CD14-positive monocyte (primary cell): ENCODE data around the gene MGLL. TPM values are rescaled to one million over a fixed set of nuclear protein-coding genes. Genes with fewer than 3 reads are reported as not detected.

ENCODE experiments used
- DNase-seq, 3 donors: peaks; one replicate each; pipeline ENCODE4 v3.0.0-alpha.2; 2011 to 2022
- H2AFZ ChIP-seq: 2 replicates; pipeline ENCODE4 v1.6.0; 2012; ENCODE audit warnings: mild to moderate bottlenecking, low read depth, low read length, inconsistent platforms; ENCODE audit not compliant: insufficient read depth, poor library complexity, severe bottlenecking
- H3K27ac ChIP-seq, 2 donors: 1 replicate in 1 of 2; 2 replicates in 1 of 2; pipeline ENCODE4 v1.5.1; 2012 to 2013; ENCODE audit warnings: low read length in 2 of 2, control low read depth in 1 of 2, inconsistent platforms in 1 of 2, low read depth in 1 of 2, mild to moderate bottlenecking in 1 of 2
- H3K27me3 ChIP-seq, 2 donors: one replicate each; pipeline versions ENCODE4 v1.6.0 to v1.6.1; 2011 to 2013; ENCODE audit warnings: low read length in 2 of 2; ENCODE audit not compliant: control insufficient read depth in 2 of 2, insufficient read depth in 2 of 2
- H3K36me3 ChIP-seq, 2 donors: replicated peaks in 1 of 2; 1 replicate in 1 of 2; 2 replicates in 1 of 2; pipeline versions ENCODE4 v1.5.1 to v1.6.1; 2012 to 2013; ENCODE audit warnings: low read length in 2 of 2, control low read depth in 1 of 2, inconsistent platforms in 1 of 2, mild to moderate bottlenecking in 1 of 2; ENCODE audit not compliant: insufficient read depth in 2 of 2, control insufficient read depth in 1 of 2
- H3K4me1 ChIP-seq, 2 donors: 1 replicate in 1 of 2; 2 replicates in 1 of 2; pipeline versions ENCODE4 v1.5.1 to v1.6.1; 2012 to 2013; ENCODE audit warnings: low read length in 2 of 2, control low read depth in 1 of 2, inconsistent platforms in 1 of 2, mild to moderate bottlenecking in 1 of 2, moderate library complexity in 1 of 2; ENCODE audit not compliant: insufficient read depth in 2 of 2, control insufficient read depth in 1 of 2
- H3K4me2 ChIP-seq: replicated peaks from 2 replicates; pipeline ENCODE3; 2012; ENCODE audit warnings: low read length, moderate library complexity, mild to moderate bottlenecking; ENCODE audit not compliant: poor library complexity, severe bottlenecking; ENCODE audit errors: extremely low read depth
- H3K4me3 ChIP-seq, 3 experiments: fragments of 200-600 bp in 1 of 3; sonication (generic) in 1 of 3; replicated peaks in 1 of 3; 1 replicate in 2 of 3; 2 replicates in 1 of 3; pipeline ENCODE4 v1.5.1; 2011 to 2013; ENCODE audit warnings: low read length in 3 of 3, mild to moderate bottlenecking in 3 of 3, control low read depth in 2 of 3, low read depth in 2 of 3, inconsistent platforms in 1 of 3, moderate library complexity in 1 of 3
- H3K79me2 ChIP-seq: 2 replicates; pipeline ENCODE4 v1.6.0; 2012; ENCODE audit warnings: mild to moderate bottlenecking, control low read depth, inconsistent platforms, low read length, moderate library complexity; ENCODE audit not compliant: insufficient read depth
- H3K9ac ChIP-seq: 2 replicates; pipeline ENCODE4 v1.6.0; 2017; ENCODE audit warnings: low read length, mild to moderate bottlenecking; ENCODE audit not compliant: insufficient read depth, poor library complexity, severe bottlenecking
- H3K9me3 ChIP-seq, 2 donors: replicated peaks in 1 of 2; 1 replicate in 1 of 2; 2 replicates in 1 of 2; pipeline versions ENCODE4 v1.5.1 to v1.6.1; 2012 to 2013; ENCODE audit warnings: low read length in 2 of 2, control low read depth in 1 of 2; ENCODE audit not compliant: control insufficient read depth in 1 of 2, insufficient read depth in 1 of 2
- H4K20me1 ChIP-seq: 2 replicates; pipeline ENCODE4 v1.6.0; 2012; ENCODE audit warnings: mild to moderate bottlenecking, low read length, control low read depth, moderate library complexity; ENCODE audit not compliant: insufficient read depth
- H3K27ac Mint-ChIP-seq, 7 donors: one replicate each; pipeline ENCODE4 v1.8.0; 2020; ENCODE audit warnings: mild to moderate bottlenecking in 7 of 7, mixed read lengths in 7 of 7, moderate library complexity in 6 of 7, inconsistent platforms in 2 of 7
- H3K27me3 Mint-ChIP-seq, 3 donors: one replicate each; pipeline ENCODE4 v1.8.0; 2021 to 2022; ENCODE audit warnings: low read depth in 3 of 3, mild to moderate bottlenecking in 3 of 3, mixed read lengths in 3 of 3, moderate library complexity in 3 of 3, inconsistent platforms in 1 of 3
- H3K36me3 Mint-ChIP-seq, 2 donors: one replicate each; pipeline ENCODE4 v1.8.0; 2020; ENCODE audit warnings: mixed read lengths in 2 of 2, inconsistent platforms in 1 of 2, mild to moderate bottlenecking in 1 of 2
- H3K4me1 Mint-ChIP-seq: one replicate; pipeline ENCODE4 v1.8.0; 2020; ENCODE audit warnings: mild to moderate bottlenecking, mixed read lengths
- H3K4me3 Mint-ChIP-seq, 2 donors: one replicate each; pipeline ENCODE4 v1.8.0; 2020; ENCODE audit warnings: mild to moderate bottlenecking in 2 of 2, mixed read lengths in 2 of 2, moderate library complexity in 1 of 2
- H3K9me3 Mint-ChIP-seq, 7 donors: one replicate each; pipeline ENCODE4 v1.8.0; 2020 to 2022; ENCODE audit warnings: mixed read lengths in 7 of 7, mild to moderate bottlenecking in 6 of 7, moderate library complexity in 6 of 7, inconsistent platforms in 2 of 7
- CTCF ChIP-seq: fragments of 200-600 bp; IDR thresholded peaks from one replicate; pipeline ENCODE4 v1.8.0; 2022; ENCODE audit warnings: antibody characterized with exemption, mild to moderate bottlenecking
- WGBS: methylation state at CpG from one replicate; pipeline ENCODE4 v1.1.5; 2013; ENCODE audit warnings: missing lambda C conversion rate; ENCODE audit not compliant: insufficient coverage; 5-methylcytosine and 5-hydroxymethylcytosine counted together
- intact Hi-C, 2 donors: fragments of 100-400 bp; cut with micrococcal nuclease; formaldehyde crosslinking; loops; one replicate each; pipeline versions ENCODE4 v1.15.0 to v1.15.1; 2023
- polyA plus RNA-seq, 3 donors: library from polyadenylated mRNA; depleted of rRNA in 1 of 3; unstranded in 2 of 3; stranded (reverse) in 1 of 3; fragments of 300-500 nt in 2 of 3; fragments of >200 nt in 1 of 3; fragmentation: Illumina TruSeq in 2 of 3; gene quantifications; 1 replicate in 2 of 3; 2 replicates in 1 of 3; pipeline ENCODE4 v1.2.3, GENCODE V29; 2012 to 2021

MGLL gene
- polyA plus RNA-seq, 3 donors = 4.4 to 10.0 (median 6.4) TPM

- no peak for TF ChIP-seq CTCF
- H3K36me3 Mint-ChIP-seq = peaks cover 3 to 9% of the 10 kb centered on the region in 2 donors
- Histone ChIP-seq H3K36me3 (no peaks in the 10 kb centered on the region), H3K4me1 (peaks cover 5 to 7% of the 10 kb centered on the region in 2 donors), H3K9me3 (peaks cover 13 to 15% of the 10 kb centered on the region in 2 donors), H3K4me3 (no peak overlapping the region), H3K27me3 (peaks cover 0 to 3% of the 10 kb centered on the region in 2 donors), H3K27ac (no peak overlapping the region), H3K9ac (no peak overlapping the region), H3K4me2 (no peak overlapping the region), H3K79me2 (no peaks in the 10 kb centered on the region), H4K20me1 (no peaks in the 10 kb centered on the region), H2AFZ (no peak overlapping the region)
- peaks cover 18 to 31% (median 24%) of the 10 kb centered on the region in 7 donors for H3K9me3 Mint-ChIP-seq
- peaks cover 5 to 14% (median 12%) of the 10 kb centered on the region in 3 donors for H3K27me3 Mint-ChIP-seq
- H3K4me1 Mint-ChIP-seq = peaks cover 5% of the 10 kb centered on the region
- no peak overlapping the region for H3K4me3 Mint-ChIP-seq
- intact Hi-C loops = loop anchor here (1.0 to 10.0 kb wide), 2 partner anchors 53 to 132 kb away; no protein-coding TSS in a partner anchor
- no CpG with 5 or more reads among the region's 2 CpGs for WGBS
- H3K27ac Mint-ChIP-seq = no peak overlapping the region
- DNase-seq = no peak
Observed at GRCh38 chr3:127827808-127828207, 5.5 kb upstream of the MGLL start.

- Histone ChIP-seq H3K36me3 (no peaks in the 10 kb centered on the region), H4K20me1 (no peaks in the 10 kb centered on the region), H3K27me3 (peaks cover 0 to 3% of the 10 kb centered on the region in 2 donors), H3K4me1 (peaks cover 23 to 28% of the 10 kb centered on the region in 2 donors), H3K4me2 (no peak overlapping the region), H3K4me3 (no peak overlapping the region), H3K9ac (no peak overlapping the region), H3K27ac (no peak overlapping the region), H2AFZ (no peak overlapping the region), H3K79me2 (no peaks in the 10 kb centered on the region), H3K9me3 (peaks cover 13 to 15% of the 10 kb centered on the region in 2 donors)
- intact Hi-C loops = loop anchor here in 1 of 2 donors (10.0 kb wide), 1 partner anchor 51 kb away; no protein-coding TSS in a partner anchor
- DNase-seq = no peak
- Mint-ChIP-seq H3K27me3 (peaks cover 9 to 28% (median 22%) of the 10 kb centered on the region in 3 donors), H3K4me3 (no peak overlapping the region), H3K9me3 (peaks cover 18 to 31% (median 24%) of the 10 kb centered on the region in 7 donors), H3K4me1 (peaks cover 24% of the 10 kb centered on the region), H3K27ac (no peak overlapping the region), H3K36me3 (peaks cover 3 to 9% of the 10 kb centered on the region in 2 donors)
- no peak for TF ChIP-seq CTCF
- 94% methylated on average over 3 of the region's 3 CpGs for WGBS
Observed at GRCh38 chr3:127825756-127826155, 3.4 kb upstream of the MGLL start.
